ENCODE data around the gene TLCD3B.

Gene TLCD3B

GRCh38 chr16:30009085-30009862 lies 21.8 kb downstream of the TLCD3B start:
- no peak overlapping the region for H2AK5ac ChIP-seq (ENCODE audit: low read length)
- no peak overlapping the region for H3K4me2 ChIP-seq (ENCODE audit: low read length)
- no peak overlapping the region for H2BK120ac ChIP-seq (ENCODE audit: insufficient read depth, low read length, poor library complexity)
- no CpG with 5 or more reads among the region's 26 CpGs for WGBS (ENCODE audit: extremely low coverage, insufficient coverage, insufficient read length)
- no peak overlapping the region for H3K18ac ChIP-seq (ENCODE audit: low read length)
- no peak overlapping the region for H3K14ac ChIP-seq (ENCODE audit: low read length)
- no peak overlapping the region for H2BK5ac ChIP-seq (ENCODE audit: low read depth, low read length, poor library complexity)
- H2BK12ac ChIP-seq (ENCODE audit: low read length): no peak overlapping the region
- no peak overlapping the region for H2AFZ ChIP-seq (ENCODE audit: insufficient read depth, low read length, poor library complexity)
- no peak overlapping the region for H3K27ac ChIP-seq (ENCODE audit: low read depth, low read length)
- H3K4me1 ChIP-seq (ENCODE audit: control insufficient read depth in 1 of 2, insufficient read depth in 2 of 2, low read length in 2 of 2): peaks cover 2% of the 10 kb centered on the region in 2 experiments
- no peak overlapping the region for H4K12ac ChIP-seq (ENCODE audit: low read depth, low read length)
- no peaks in the 10 kb centered on the region for H3K79me2 ChIP-seq (ENCODE audit: control insufficient read depth, insufficient read depth, low read length, poor library complexity)
- peaks cover 11 to 16% of the 10 kb centered on the region in 2 experiments for H3K36me3 ChIP-seq (ENCODE audit: control insufficient read depth in 1 of 2, insufficient read depth in 2 of 2, low read length in 2 of 2)
- peaks cover 21% of the 10 kb centered on the region for H3K27me3 ChIP-seq (ENCODE audit: insufficient read depth, low read length)
- no peak for DNase-seq
- H3K9me3 ChIP-seq (ENCODE audit: insufficient read depth, low read depth, low read length): peaks cover 5% of the 10 kb centered on the region
- no peak overlapping the region for H3K4me3 ChIP-seq (ENCODE audit: low read depth, low read length)
- no peak overlapping the region for H3K4ac ChIP-seq (ENCODE audit: low read depth, low read length)
- H3K23ac ChIP-seq (ENCODE audit: low read length): no peak overlapping the region
- no peak overlapping the region for H3K9ac ChIP-seq (ENCODE audit: low read length)
- no peak overlapping the region for H4K91ac ChIP-seq (ENCODE audit: low read depth, low read length)
- H3K79me1 ChIP-seq (ENCODE audit: low read length): no peaks in the 10 kb centered on the region
- no peak overlapping the region for H4K8ac ChIP-seq (ENCODE audit: low read depth, low read length)

GRCh38 chr16:30007378-30007895 lies 23.6 kb downstream of the TLCD3B start:
- Histone ChIP-seq H3K36me3 (ENCODE audit: control insufficient read depth in 1 of 2, insufficient read depth in 2 of 2, low read length in 2 of 2) (peaks cover 23 to 27% of the 10 kb centered on the region in 2 experiments), H2AK5ac (ENCODE audit: low read length) (no peak overlapping the region), H3K79me2 (ENCODE audit: control insufficient read depth, insufficient read depth, low read length, poor library complexity) (no peaks in the 10 kb centered on the region), H3K4me2 (ENCODE audit: low read length) (no peak overlapping the region), H3K18ac (ENCODE audit: low read length) (no peak overlapping the region), H3K23ac (ENCODE audit: low read length) (no peak overlapping the region), H3K9me3 (ENCODE audit: insufficient read depth, low read depth, low read length) (peaks cover 5% of the 10 kb centered on the region), H3K4me1 (ENCODE audit: control insufficient read depth in 1 of 2, insufficient read depth in 2 of 2, low read length in 2 of 2) (peaks cover 2% of the 10 kb centered on the region in 2 experiments), H2BK5ac (ENCODE audit: low read depth, low read length, poor library complexity) (no peak overlapping the region), H4K12ac (ENCODE audit: low read depth, low read length) (no peak overlapping the region), H2BK12ac (ENCODE audit: low read length) (no peak overlapping the region), H3K14ac (ENCODE audit: low read length) (no peak overlapping the region), H4K8ac (ENCODE audit: low read depth, low read length) (no peak overlapping the region), H2BK120ac (ENCODE audit: insufficient read depth, low read length, poor library complexity) (no peak overlapping the region), H3K27me3 (ENCODE audit: insufficient read depth, low read length) (peaks cover 21% of the 10 kb centered on the region), H3K9ac (ENCODE audit: low read length) (no peak overlapping the region), H3K4ac (ENCODE audit: low read depth, low read length) (no peak overlapping the region), H3K4me3 (ENCODE audit: low read depth, low read length) (no peak overlapping the region), H4K91ac (ENCODE audit: low read depth, low read length) (no peak overlapping the region), H2AFZ (ENCODE audit: insufficient read depth, low read length, poor library complexity) (no peak overlapping the region), H3K79me1 (ENCODE audit: low read length) (no peaks in the 10 kb centered on the region), H3K27ac (ENCODE audit: low read depth, low read length) (no peak overlapping the region)
- DNase-seq: no peak
- no CpG with 5 or more reads among the region's 11 CpGs for WGBS (ENCODE audit: extremely low coverage, insufficient coverage, insufficient read length)

- H3K18ac ChIP-seq (ENCODE audit: low read length): no peak overlapping the region
Observed at GRCh38 chr16:30006659-30007377, 24.3 kb downstream of the TLCD3B start.

GRCh38 chr16:30006095-30006473 lies 25.0 kb downstream of the TLCD3B start:
- no peak overlapping the region for H2BK12ac ChIP-seq (ENCODE audit: low read length)
- no peak overlapping the region for H3K4me3 ChIP-seq (ENCODE audit: low read depth, low read length)
- H2BK5ac ChIP-seq (ENCODE audit: low read depth, low read length, poor library complexity): no peak overlapping the region
- no peak overlapping the region for H4K91ac ChIP-seq (ENCODE audit: low read depth, low read length)
- H2AK5ac ChIP-seq (ENCODE audit: low read length): no peak overlapping the region
- no peak overlapping the region for H3K23ac ChIP-seq (ENCODE audit: low read length)
- H3K4ac ChIP-seq (ENCODE audit: low read depth, low read length): no peak overlapping the region
- H3K4me1 ChIP-seq (ENCODE audit: control insufficient read depth in 1 of 2, insufficient read depth in 2 of 2, low read length in 2 of 2): peaks cover 1 to 2% of the 10 kb centered on the region in 2 experiments
- no peak overlapping the region for H3K18ac ChIP-seq (ENCODE audit: low read length)
- H3K79me2 ChIP-seq (ENCODE audit: control insufficient read depth, insufficient read depth, low read length, poor library complexity): no peaks in the 10 kb centered on the region
- WGBS (ENCODE audit: extremely low coverage, insufficient coverage, insufficient read length): no CpG with 5 or more reads among the region's 18 CpGs
- no peak overlapping the region for H2BK120ac ChIP-seq (ENCODE audit: insufficient read depth, low read length, poor library complexity)
- H3K9me3 ChIP-seq (ENCODE audit: insufficient read depth, low read depth, low read length): peaks cover 1% of the 10 kb centered on the region
- no peak overlapping the region for H3K14ac ChIP-seq (ENCODE audit: low read length)
- no peaks in the 10 kb centered on the region for H3K79me1 ChIP-seq (ENCODE audit: low read length)
- no peak overlapping the region for H3K27ac ChIP-seq (ENCODE audit: low read depth, low read length)
- H4K12ac ChIP-seq (ENCODE audit: low read depth, low read length): no peak overlapping the region
- H3K36me3 ChIP-seq (ENCODE audit: control insufficient read depth in 1 of 2, insufficient read depth in 2 of 2, low read length in 2 of 2): peaks cover 32 to 38% of the 10 kb centered on the region in 2 experiments
- no peak for DNase-seq
- peaks cover 12% of the 10 kb centered on the region for H3K27me3 ChIP-seq (ENCODE audit: insufficient read depth, low read length)
- H4K8ac ChIP-seq (ENCODE audit: low read depth, low read length): no peak overlapping the region
- no peak overlapping the region for H3K4me2 ChIP-seq (ENCODE audit: low read length)
- H3K9ac ChIP-seq (ENCODE audit: low read length): no peak overlapping the region
- no peak overlapping the region for H2AFZ ChIP-seq (ENCODE audit: insufficient read depth, low read length, poor library complexity)

More at GRCh38 chr16:30006659-30007377, 24.3 kb downstream of the TLCD3B start:
- peaks cover 2% of the 10 kb centered on the region in 2 experiments for H3K4me1 ChIP-seq (ENCODE audit: control insufficient read depth in 1 of 2, insufficient read depth in 2 of 2, low read length in 2 of 2)
- H3K9ac ChIP-seq (ENCODE audit: low read length): no peak overlapping the region
- H3K79me2 ChIP-seq (ENCODE audit: control insufficient read depth, insufficient read depth, low read length, poor library complexity): no peaks in the 10 kb centered on the region
- no peak overlapping the region for H3K27ac ChIP-seq (ENCODE audit: low read depth, low read length)
- H3K4me3 ChIP-seq (ENCODE audit: low read depth, low read length): no peak overlapping the region
- H2BK12ac ChIP-seq (ENCODE audit: low read length): no peak overlapping the region
- peaks cover 2% of the 10 kb centered on the region for H3K9me3 ChIP-seq (ENCODE audit: insufficient read depth, low read depth, low read length)
- H3K36me3 ChIP-seq (ENCODE audit: control insufficient read depth in 1 of 2, insufficient read depth in 2 of 2, low read length in 2 of 2): peaks cover 28 to 31% of the 10 kb centered on the region in 2 experiments
- no peak overlapping the region for H2AFZ ChIP-seq (ENCODE audit: insufficient read depth, low read length, poor library complexity)
- no peak overlapping the region for H2BK120ac ChIP-seq (ENCODE audit: insufficient read depth, low read length, poor library complexity)
- H3K27me3 ChIP-seq (ENCODE audit: insufficient read depth, low read length): peaks cover 19% of the 10 kb centered on the region
- H3K79me1 ChIP-seq (ENCODE audit: low read length): no peaks in the 10 kb centered on the region
- H3K14ac ChIP-seq (ENCODE audit: low read length): no peak overlapping the region
- no peak overlapping the region for H3K4ac ChIP-seq (ENCODE audit: low read depth, low read length)
- no peak overlapping the region for H2AK5ac ChIP-seq (ENCODE audit: low read length)
- no peak overlapping the region for H2BK5ac ChIP-seq (ENCODE audit: low read depth, low read length, poor library complexity)
- no peak overlapping the region for H4K91ac ChIP-seq (ENCODE audit: low read depth, low read length)
- H3K4me2 ChIP-seq (ENCODE audit: low read length): no peak overlapping the region
- no peak overlapping the region for H4K12ac ChIP-seq (ENCODE audit: low read depth, low read length)
- no CpG with 5 or more reads among the region's 34 CpGs for WGBS (ENCODE audit: extremely low coverage, insufficient coverage, insufficient read length)
- no peak for DNase-seq
- no peak overlapping the region for H3K23ac ChIP-seq (ENCODE audit: low read length)
- H4K8ac ChIP-seq (ENCODE audit: low read depth, low read length): no peak overlapping the region
